ENCODE data around the gene DNMT3A.

The DNMT3A gene

GRCh38 chr2:25230948-25231311 lies 110.8 kb downstream of the DNMT3A start:
- H3K27ac ChIP-seq (ENCODE audit: low read depth, low read length), result no peak overlapping the region
- H3K36me3 ChIP-seq (ENCODE audit: control insufficient read depth in 1 of 2, insufficient read depth in 2 of 2, low read length in 2 of 2), result peaks cover 22 to 38% of the 10 kb centered on the region in 2 donors
- no peak overlapping the region for H3K9ac ChIP-seq (ENCODE audit: low read depth in 1 of 2, low read length in 2 of 2)
- H3K27me3 ChIP-seq (ENCODE audit: control insufficient read depth in 1 of 2, insufficient read depth in 2 of 2, low read length in 2 of 2), result no peaks in the 10 kb centered on the region
- no peaks in the 10 kb centered on the region for H3K9me3 ChIP-seq (ENCODE audit: control insufficient read depth in 1 of 2, low read length in 2 of 2)
- peaks cover 0 to 6% of the 10 kb centered on the region in 2 donors for H3K4me1 ChIP-seq (ENCODE audit: control insufficient read depth in 1 of 2, insufficient read depth in 2 of 2, low read length in 2 of 2)
- H3K4me3 ChIP-seq (ENCODE audit: low read depth in 1 of 2, low read length in 2 of 2), result no peak overlapping the region

GRCh38 chr2:25230198-25230947 lies 111.4 kb downstream of the DNMT3A start:
- Histone ChIP-seq H3K27me3 (ENCODE audit: control insufficient read depth in 1 of 2, insufficient read depth in 2 of 2, low read length in 2 of 2) (no peaks in the 10 kb centered on the region), H3K27ac (ENCODE audit: low read depth, low read length) (no peak overlapping the region), H3K4me1 (ENCODE audit: control insufficient read depth in 1 of 2, insufficient read depth in 2 of 2, low read length in 2 of 2) (peaks cover 0 to 6% of the 10 kb centered on the region in 2 donors), H3K36me3 (ENCODE audit: control insufficient read depth in 1 of 2, insufficient read depth in 2 of 2, low read length in 2 of 2) (peaks cover 17 to 33% of the 10 kb centered on the region in 2 donors), H3K9ac (ENCODE audit: low read depth in 1 of 2, low read length in 2 of 2) (no peak overlapping the region), H3K4me3 (ENCODE audit: low read depth in 1 of 2, low read length in 2 of 2) (no peak overlapping the region), H3K9me3 (ENCODE audit: control insufficient read depth in 1 of 2, low read length in 2 of 2) (no peaks in the 10 kb centered on the region)

- peaks cover 12 to 27% of the 10 kb centered on the region in 2 donors for H3K36me3 ChIP-seq (ENCODE audit: control insufficient read depth in 1 of 2, insufficient read depth in 2 of 2, low read length in 2 of 2)
- no peaks in the 10 kb centered on the region for H3K27me3 ChIP-seq (ENCODE audit: control insufficient read depth in 1 of 2, insufficient read depth in 2 of 2, low read length in 2 of 2)
- H3K9me3 ChIP-seq (ENCODE audit: control insufficient read depth in 1 of 2, low read length in 2 of 2), result no peaks in the 10 kb centered on the region
- H3K4me3 ChIP-seq (ENCODE audit: low read depth in 1 of 2, low read length in 2 of 2), result no peak overlapping the region
- no peak overlapping the region for H3K9ac ChIP-seq (ENCODE audit: low read depth in 1 of 2, low read length in 2 of 2)
- H3K4me1 ChIP-seq (ENCODE audit: control insufficient read depth in 1 of 2, insufficient read depth in 2 of 2, low read length in 2 of 2), result peaks cover 0 to 6% of the 10 kb centered on the region in 2 donors
- no peak overlapping the region for H3K27ac ChIP-seq (ENCODE audit: low read depth, low read length)
Observed at GRCh38 chr2:25229279-25230197, 112.2 kb downstream of the DNMT3A start.

GRCh38 chr2:25228848-25229278 lies 112.9 kb downstream of the DNMT3A start:
- Histone ChIP-seq H3K27me3 (ENCODE audit: control insufficient read depth in 1 of 2, insufficient read depth in 2 of 2, low read length in 2 of 2) (no peaks in the 10 kb centered on the region), H3K4me1 (ENCODE audit: control insufficient read depth in 1 of 2, insufficient read depth in 2 of 2, low read length in 2 of 2) (peaks cover 0 to 6% of the 10 kb centered on the region in 2 donors), H3K9me3 (ENCODE audit: control insufficient read depth in 1 of 2, low read length in 2 of 2) (no peaks in the 10 kb centered on the region), H3K36me3 (ENCODE audit: control insufficient read depth in 1 of 2, insufficient read depth in 2 of 2, low read length in 2 of 2) (peaks cover 8 to 20% of the 10 kb centered on the region in 2 donors), H3K4me3 (ENCODE audit: low read depth in 1 of 2, low read length in 2 of 2) (no peak overlapping the region), H3K9ac (ENCODE audit: low read depth in 1 of 2, low read length in 2 of 2) (no peak overlapping the region), H3K27ac (ENCODE audit: low read depth, low read length) (no peak overlapping the region)

GRCh38 chr2:25227576-25227975 lies 114.1 kb downstream of the DNMT3A start:
- Histone ChIP-seq H3K27ac (ENCODE audit: low read depth, low read length) (no peak overlapping the region), H3K4me1 (ENCODE audit: control insufficient read depth in 1 of 2, insufficient read depth in 2 of 2, low read length in 2 of 2) (peaks cover 0 to 6% of the 10 kb centered on the region in 2 donors), H3K4me3 (ENCODE audit: low read depth in 1 of 2, low read length in 2 of 2) (no peak overlapping the region), H3K36me3 (ENCODE audit: control insufficient read depth in 1 of 2, insufficient read depth in 2 of 2, low read length in 2 of 2) (peaks cover under 1 to 8% of the 10 kb centered on the region in 2 donors), H3K9me3 (ENCODE audit: control insufficient read depth in 1 of 2, low read length in 2 of 2) (no peaks in the 10 kb centered on the region), H3K27me3 (ENCODE audit: control insufficient read depth in 1 of 2, insufficient read depth in 2 of 2, low read length in 2 of 2) (no peaks in the 10 kb centered on the region), H3K9ac (ENCODE audit: low read depth in 1 of 2, low read length in 2 of 2) (no peak overlapping the region)

- H3K36me3 ChIP-seq (ENCODE audit: control insufficient read depth in 1 of 2, insufficient read depth in 2 of 2, low read length in 2 of 2), result peaks cover 0 to 2% of the 10 kb centered on the region in 2 donors
- no peak overlapping the region for H3K9ac ChIP-seq (ENCODE audit: low read depth in 1 of 2, low read length in 2 of 2)
- no peaks in the 10 kb centered on the region for H3K27me3 ChIP-seq (ENCODE audit: control insufficient read depth in 1 of 2, insufficient read depth in 2 of 2, low read length in 2 of 2)
- H3K9me3 ChIP-seq (ENCODE audit: control insufficient read depth in 1 of 2, low read length in 2 of 2), result no peaks in the 10 kb centered on the region
- peaks cover 0 to 6% of the 10 kb centered on the region in 2 donors for H3K4me1 ChIP-seq (ENCODE audit: control insufficient read depth in 1 of 2, insufficient read depth in 2 of 2, low read length in 2 of 2)
- no peak overlapping the region for H3K4me3 ChIP-seq (ENCODE audit: low read depth in 1 of 2, low read length in 2 of 2)
- no peak overlapping the region for H3K27ac ChIP-seq (ENCODE audit: low read depth, low read length)
Observed at GRCh38 chr2:25226827-25227226, 114.9 kb downstream of the DNMT3A start.

- Histone ChIP-seq H3K36me3 (ENCODE audit: control insufficient read depth in 1 of 2, insufficient read depth in 2 of 2, low read length in 2 of 2) (no peaks in the 10 kb centered on the region), H3K4me3 (ENCODE audit: low read depth in 1 of 2, low read length in 2 of 2) (no peak overlapping the region), H3K9me3 (ENCODE audit: control insufficient read depth in 1 of 2, low read length in 2 of 2) (no peaks in the 10 kb centered on the region), H3K9ac (ENCODE audit: low read depth in 1 of 2, low read length in 2 of 2) (no peak overlapping the region), H3K4me1 (ENCODE audit: control insufficient read depth in 1 of 2, insufficient read depth in 2 of 2, low read length in 2 of 2) (no peaks in the 10 kb centered on the region), H3K27me3 (ENCODE audit: control insufficient read depth in 1 of 2, insufficient read depth in 2 of 2, low read length in 2 of 2) (no peaks in the 10 kb centered on the region), H3K27ac (ENCODE audit: low read depth, low read length) (no peak overlapping the region)
Observed at GRCh38 chr2:25222477-25223121, 119.1 kb downstream of the DNMT3A start.

GRCh38 chr2:25221579-25221978 lies 120.1 kb downstream of the DNMT3A start:
- Histone ChIP-seq H3K9ac (ENCODE audit: low read depth in 1 of 2, low read length in 2 of 2) (no peak overlapping the region), H3K27ac (ENCODE audit: low read depth, low read length) (no peak overlapping the region), H3K36me3 (ENCODE audit: control insufficient read depth in 1 of 2, insufficient read depth in 2 of 2, low read length in 2 of 2) (no peaks in the 10 kb centered on the region), H3K4me1 (ENCODE audit: control insufficient read depth in 1 of 2, insufficient read depth in 2 of 2, low read length in 2 of 2) (peaks cover 0 to under 1% of the 10 kb centered on the region in 2 donors), H3K27me3 (ENCODE audit: control insufficient read depth in 1 of 2, insufficient read depth in 2 of 2, low read length in 2 of 2) (no peaks in the 10 kb centered on the region), H3K9me3 (ENCODE audit: control insufficient read depth in 1 of 2, low read length in 2 of 2) (no peaks in the 10 kb centered on the region), H3K4me3 (ENCODE audit: low read depth in 1 of 2, low read length in 2 of 2) (no peak overlapping the region)

GRCh38 chr2:25220313-25220712 lies 121.4 kb downstream of the DNMT3A start:
- Histone ChIP-seq H3K27ac (ENCODE audit: low read depth, low read length) (no peak overlapping the region), H3K9me3 (ENCODE audit: control insufficient read depth in 1 of 2, low read length in 2 of 2) (no peaks in the 10 kb centered on the region), H3K4me1 (ENCODE audit: control insufficient read depth in 1 of 2, insufficient read depth in 2 of 2, low read length in 2 of 2) (peaks cover 0 to 4% of the 10 kb centered on the region in 2 donors), H3K36me3 (ENCODE audit: control insufficient read depth in 1 of 2, insufficient read depth in 2 of 2, low read length in 2 of 2) (no peaks in the 10 kb centered on the region), H3K9ac (ENCODE audit: low read depth in 1 of 2, low read length in 2 of 2) (no peak overlapping the region), H3K4me3 (ENCODE audit: low read depth in 1 of 2, low read length in 2 of 2) (no peak overlapping the region), H3K27me3 (ENCODE audit: control insufficient read depth in 1 of 2, insufficient read depth in 2 of 2, low read length in 2 of 2) (no peaks in the 10 kb centered on the region)

- no peak overlapping the region for H3K27ac ChIP-seq (ENCODE audit: low read depth, low read length)
Observed at GRCh38 chr2:25219621-25220020, 122.1 kb downstream of the DNMT3A start.

More at GRCh38 chr2:25219621-25220020, 122.1 kb downstream of the DNMT3A start:
- Histone ChIP-seq H3K9ac (ENCODE audit: low read depth in 1 of 2, low read length in 2 of 2) (no peak overlapping the region), H3K4me1 (ENCODE audit: control insufficient read depth in 1 of 2, insufficient read depth in 2 of 2, low read length in 2 of 2) (peaks cover 0 to 4% of the 10 kb centered on the region in 2 donors), H3K4me3 (ENCODE audit: low read depth in 1 of 2, low read length in 2 of 2) (no peak overlapping the region), H3K27me3 (ENCODE audit: control insufficient read depth in 1 of 2, insufficient read depth in 2 of 2, low read length in 2 of 2) (no peaks in the 10 kb centered on the region), H3K36me3 (ENCODE audit: control insufficient read depth in 1 of 2, insufficient read depth in 2 of 2, low read length in 2 of 2) (no peaks in the 10 kb centered on the region), H3K9me3 (ENCODE audit: control insufficient read depth in 1 of 2, low read length in 2 of 2) (no peaks in the 10 kb centered on the region)
